Measurements from ENCODE around the gene PPM1B.

GRCh38 chr2:44267796-44268648, 99.3 kb downstream of the PPM1B start:
- no peak for TF ChIP-seq CTCF (IDR thresholded peaks at IDR 0.05)
- TF ChIP-seq POLR2A (IDR thresholded peaks at IDR 0.05) = no peak
- peak; percentile 63 to 81 for TF ChIP-seq EP300 (IDR thresholded peaks at IDR 0.05)
